Hippocampal formation (tissue), 2 donors: ENCODE results near the gene GAB3.
A peak's percentile ranks its signal among the peaks of the same experiment; 100 is the strongest.

ENCODE experiments used
- DNase-seq, 2 donors: peaks; one replicate each; lab custom pipeline; 2025; lab: John Stamatoyannopoulos, UW

The GAB3 gene

GRCh38 chrX:154750301-154751202, at the start of gene GAB3:
Gene GAB3 (minus strand): TSS chrX:154751077. CDS start chrX:154751025, 52 bp downstream.
- DNase-seq = no peak

- DNase-seq = no peak
These were observed 48.9 kb upstream of the GAB3 start for GRCh38 chrX:154799556-154800348.

- no peak for DNase-seq
These were observed 46.1 kb upstream of the GAB3 start for GRCh38 chrX:154797006-154797405.

GRCh38 chrX:154795016-154795415, 44.1 kb upstream of the GAB3 start:
- no peak for DNase-seq

GRCh38 chrX:154793084-154793795, 42.4 kb upstream of the GAB3 start:
- no peak for DNase-seq

- no peak for DNase-seq
These were observed 41.1 kb upstream of the GAB3 start for GRCh38 chrX:154791939-154792338.

GRCh38 chrX:154791467-154791866, 40.6 kb upstream of the GAB3 start:
- no peak for DNase-seq

GRCh38 chrX:154785716-154786115, 34.8 kb upstream of the GAB3 start:
- no peak for DNase-seq

- no peak for DNase-seq
These were observed 33.5 kb upstream of the GAB3 start for GRCh38 chrX:154784149-154784995.

GRCh38 chrX:154780968-154781367, 30.1 kb upstream of the GAB3 start:
- no peak for DNase-seq

GRCh38 chrX:154779261-154779660, 28.4 kb upstream of the GAB3 start:
- no peak for DNase-seq

- no peak for DNase-seq
These were observed 25.9 kb upstream of the GAB3 start for GRCh38 chrX:154776753-154777152.

GRCh38 chrX:154775419-154776349, 24.8 kb upstream of the GAB3 start:
- no peak for DNase-seq

GRCh38 chrX:154774622-154775021, 23.7 kb upstream of the GAB3 start:
- no peak for DNase-seq

- peak; percentile 86 to 90 for DNase-seq
These were observed 11.8 kb upstream of the GAB3 start, which contains the start of gene DKC1 for GRCh38 chrX:154762537-154763296. Gene DKC1 (plus strand): TSS chrX:154762864. CDS start chrX:154762966, 102 bp downstream.

GRCh38 chrX:154761977-154762536, 11.2 kb upstream of the GAB3 start:
- no peak for DNase-seq

GRCh38 chrX:154758696-154759095, 7.8 kb upstream of the GAB3 start:
- no peak for DNase-seq

- no peak for DNase-seq
These were observed 893 bp upstream of the GAB3 start for GRCh38 chrX:154751669-154752271.
